ENCODE measurements around the gene TBXAS1.

DNA sequence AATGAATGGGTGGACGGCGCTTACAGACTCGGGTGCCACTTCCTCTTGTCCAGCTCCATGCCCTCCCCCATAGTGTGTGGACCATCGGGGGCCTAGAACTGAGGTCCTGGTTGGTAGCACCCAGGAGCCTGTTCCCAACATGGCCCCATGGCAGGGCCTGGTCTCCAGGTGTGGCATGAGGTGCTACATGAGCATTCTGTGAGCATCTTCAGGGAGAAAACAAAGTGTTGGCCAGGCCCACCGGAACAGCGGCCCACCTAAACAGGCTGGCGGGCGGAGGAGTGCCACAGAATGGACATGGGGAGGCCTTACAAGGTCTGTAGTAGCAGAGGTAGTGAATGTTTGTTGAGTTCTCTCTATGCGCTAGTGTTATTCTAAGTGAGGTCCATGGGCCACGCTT, 156.7 kb downstream of the TBXAS1 start:
- TF ChIP-seq, protein P1, sequence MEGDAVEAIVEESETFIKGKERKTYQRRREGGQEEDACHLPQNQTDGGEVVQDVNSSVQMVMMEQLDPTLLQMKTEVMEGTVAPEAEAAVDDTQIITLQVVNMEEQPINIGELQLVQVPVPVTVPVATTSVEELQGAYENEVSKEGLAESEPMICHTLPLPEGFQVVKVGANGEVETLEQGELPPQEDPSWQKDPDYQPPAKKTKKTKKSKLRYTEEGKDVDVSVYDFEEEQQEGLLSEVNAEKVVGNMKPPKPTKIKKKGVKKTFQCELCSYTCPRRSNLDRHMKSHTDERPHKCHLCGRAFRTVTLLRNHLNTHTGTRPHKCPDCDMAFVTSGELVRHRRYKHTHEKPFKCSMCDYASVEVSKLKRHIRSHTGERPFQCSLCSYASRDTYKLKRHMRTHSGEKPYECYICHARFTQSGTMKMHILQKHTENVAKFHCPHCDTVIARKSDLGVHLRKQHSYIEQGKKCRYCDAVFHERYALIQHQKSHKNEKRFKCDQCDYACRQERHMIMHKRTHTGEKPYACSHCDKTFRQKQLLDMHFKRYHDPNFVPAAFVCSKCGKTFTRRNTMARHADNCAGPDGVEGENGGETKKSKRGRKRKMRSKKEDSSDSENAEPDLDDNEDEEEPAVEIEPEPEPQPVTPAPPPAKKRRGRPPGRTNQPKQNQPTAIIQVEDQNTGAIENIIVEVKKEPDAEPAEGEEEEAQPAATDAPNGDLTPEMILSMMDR (IDR thresholded peaks at IDR 0.05; ENCODE audit: insufficient read depth, low read length, poor library complexity, severe bottlenecking): no peak
- TF ChIP-seq EZH2phosphoT487 (conservative IDR thresholded peaks at IDR 0.05; ENCODE audit: low read length): no peak
